ENCODE measurements around the gene P2RY2. TPM values are rescaled to one million over a fixed set of nuclear protein-coding genes. Genes with fewer than 3 reads are reported as not detected.

P2RY2 gene
- total RNA-seq, 1 donor from 2014 or later = 0.42 TPM

- H3K27ac Mint-ChIP-seq = no peak overlapping the region
Measured at GRCh38 chr11:73252577-73253191, 34.6 kb downstream of the P2RY2 start.

GRCh38 chr11:73257342-73258103 lies 39.4 kb downstream of the P2RY2 start:
- H3K27ac Mint-ChIP-seq = no peak overlapping the region
- H3K36me3 Mint-ChIP-seq (ENCODE audit: low read depth) = no peaks in the 10 kb centered on the region
- no peak overlapping the region for H3K4me3 Mint-ChIP-seq
- ChIA-PET POLR2A (no interaction called here), CTCF (interaction anchor here (0.8 to 0.9 kb wide), 2 partner anchors 15 to 40 kb away, joined by 3 read pairs; no protein-coding TSS in a partner anchor)
- intact Hi-C loops (cut with micrococcal nuclease) = no loop called here
- ATAC-seq (ENCODE audit: low read depth) = no peak
- TF ChIP-seq, protein P1, sequence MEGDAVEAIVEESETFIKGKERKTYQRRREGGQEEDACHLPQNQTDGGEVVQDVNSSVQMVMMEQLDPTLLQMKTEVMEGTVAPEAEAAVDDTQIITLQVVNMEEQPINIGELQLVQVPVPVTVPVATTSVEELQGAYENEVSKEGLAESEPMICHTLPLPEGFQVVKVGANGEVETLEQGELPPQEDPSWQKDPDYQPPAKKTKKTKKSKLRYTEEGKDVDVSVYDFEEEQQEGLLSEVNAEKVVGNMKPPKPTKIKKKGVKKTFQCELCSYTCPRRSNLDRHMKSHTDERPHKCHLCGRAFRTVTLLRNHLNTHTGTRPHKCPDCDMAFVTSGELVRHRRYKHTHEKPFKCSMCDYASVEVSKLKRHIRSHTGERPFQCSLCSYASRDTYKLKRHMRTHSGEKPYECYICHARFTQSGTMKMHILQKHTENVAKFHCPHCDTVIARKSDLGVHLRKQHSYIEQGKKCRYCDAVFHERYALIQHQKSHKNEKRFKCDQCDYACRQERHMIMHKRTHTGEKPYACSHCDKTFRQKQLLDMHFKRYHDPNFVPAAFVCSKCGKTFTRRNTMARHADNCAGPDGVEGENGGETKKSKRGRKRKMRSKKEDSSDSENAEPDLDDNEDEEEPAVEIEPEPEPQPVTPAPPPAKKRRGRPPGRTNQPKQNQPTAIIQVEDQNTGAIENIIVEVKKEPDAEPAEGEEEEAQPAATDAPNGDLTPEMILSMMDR (IDR thresholded peaks at IDR 0.05) = no peak
- H3K27me3 Mint-ChIP-seq = no peaks in the 10 kb centered on the region
- H3K4me1 Mint-ChIP-seq = no peaks in the 10 kb centered on the region
- no peaks in the 10 kb centered on the region for H3K9me3 Mint-ChIP-seq
- DNase-seq = no peak

More at GRCh38 chr11:73252577-73253191, 34.6 kb downstream of the P2RY2 start:
- ATAC-seq (ENCODE audit: low read depth) (peak; percentile 37), DNase-seq (no peak)
- Mint-ChIP-seq H3K27me3 (no peaks in the 10 kb centered on the region), H3K4me1 (peaks cover 2% of the 10 kb centered on the region), H3K36me3 (ENCODE audit: low read depth) (no peaks in the 10 kb centered on the region), H3K4me3 (no peak overlapping the region), H3K9me3 (no peaks in the 10 kb centered on the region)
- intact Hi-C loops (cut with micrococcal nuclease) = no loop called here
- TF ChIP-seq, protein P1 (IDR thresholded peaks at IDR 0.05) = no peak
- ChIA-PET POLR2A (interaction anchor here (0.6 kb wide), 1 partner anchor 32 kb away, joined by 3 read pairs; no protein-coding TSS in a partner anchor), CTCF (interaction anchor here (1.1 kb wide), 1 partner anchor 9 kb away, joined by 3 read pairs; no protein-coding TSS in a partner anchor)

DNA sequence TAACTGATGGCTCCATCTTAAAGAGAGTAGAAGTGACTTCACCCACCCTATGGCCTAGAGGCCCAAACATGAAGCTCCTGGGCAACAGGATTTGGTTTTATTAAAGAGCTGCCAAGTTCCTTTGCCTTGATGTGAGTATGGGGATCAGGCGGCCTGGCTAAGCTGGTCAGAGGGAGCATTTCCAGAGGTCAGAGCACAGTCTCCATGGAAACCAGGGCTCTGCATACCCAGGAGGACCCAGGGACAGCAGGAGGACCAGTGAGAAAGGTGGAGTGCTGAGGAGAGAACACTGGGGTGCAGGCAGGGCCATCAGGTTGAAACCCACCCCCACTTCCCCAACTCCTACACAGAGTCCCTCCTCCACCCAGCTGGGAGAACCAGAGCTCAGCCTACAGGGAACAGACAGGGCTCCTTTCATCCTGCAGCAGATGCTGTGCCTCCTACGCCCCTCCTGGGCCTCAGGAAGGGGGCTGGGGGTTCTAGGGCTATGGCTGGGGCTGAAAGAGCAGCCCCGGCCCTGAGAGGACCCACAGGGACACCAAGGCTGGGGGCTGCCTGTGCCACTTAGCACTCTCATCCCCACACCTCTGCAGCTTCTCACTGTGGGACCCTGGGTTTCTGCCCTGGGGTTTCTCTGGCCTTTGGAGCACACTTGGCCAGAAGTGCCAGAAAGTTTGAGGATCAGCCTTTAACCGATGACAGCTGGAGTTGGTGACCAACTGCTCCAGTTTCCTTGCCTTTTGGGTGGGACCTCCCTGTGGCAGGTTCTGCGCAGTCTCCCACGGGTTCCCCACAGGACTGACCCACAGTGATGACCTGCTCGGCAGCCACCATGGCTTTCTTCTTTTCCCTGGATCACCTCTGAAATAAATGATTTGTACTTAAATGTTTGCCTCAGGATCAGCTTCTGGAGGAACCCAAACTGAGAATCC lies 40.3 kb downstream of the P2RY2 start:
- ATAC-seq (ENCODE audit: low read depth) = no peak
- POLR2A ChIA-PET = no interaction called here
- CTCF ChIA-PET = interaction anchor here (0.8 to 0.9 kb wide), 2 partner anchors 16 to 39 kb away, joined by 3 read pairs; no protein-coding TSS in a partner anchor

GRCh38 chr11:73259406-73260126 lies 41.5 kb downstream of the P2RY2 start:
- Mint-ChIP-seq H3K4me3 (no peak overlapping the region), H3K27me3 (peaks cover 10% of the 10 kb centered on the region), H3K4me1 (no peaks in the 10 kb centered on the region), H3K36me3 (ENCODE audit: low read depth) (no peaks in the 10 kb centered on the region), H3K9me3 (no peaks in the 10 kb centered on the region), H3K27ac (no peak overlapping the region)
- ATAC-seq (ENCODE audit: low read depth) = no peak
- ChIA-PET POLR2A (no interaction called here), CTCF (no interaction called here)
- DNase-seq = no peak
- intact Hi-C loops (cut with micrococcal nuclease) = no loop called here
- TF ChIP-seq, protein P1 (IDR thresholded peaks at IDR 0.05) = no peak

More for the DNA sequence above, 40.3 kb downstream of the P2RY2 start:
- no peak overlapping the region for H3K27ac Mint-ChIP-seq
- H3K9me3 Mint-ChIP-seq = no peaks in the 10 kb centered on the region
- TF ChIP-seq, protein P1 (IDR thresholded peaks at IDR 0.05) = no peak
- intact Hi-C loops (cut with micrococcal nuclease) = no loop called here
- H3K27me3 Mint-ChIP-seq = peaks cover 7% of the 10 kb centered on the region
- no peaks in the 10 kb centered on the region for H3K36me3 Mint-ChIP-seq (ENCODE audit: low read depth)
- no peaks in the 10 kb centered on the region for H3K4me1 Mint-ChIP-seq
- no peak for DNase-seq
- H3K4me3 Mint-ChIP-seq = no peak overlapping the region

All from activated B cell treated with CpG ODN at 0.5 μM for 24 hours (primary cell).